Mucosa of rectum (tissue), 2 donors: Measurements from ENCODE around the gene PPM1L.
A peak's percentile ranks its signal among the peaks of the same experiment; 100 is the strongest.
"Not testable (repeated sequence)": the region's sequence is repeated elsewhere in the genome, so short reads cannot be mapped to it uniquely, and the experiment has no call there.

Experiments used
- H3K27ac ChIP-seq, 2 donors: one replicate each; pipeline ENCODE4 v1.7.0; 2013; ENCODE audit warnings: inconsistent platforms in 2 of 2, low read depth in 2 of 2, low read length in 2 of 2
- H3K27me3 ChIP-seq, 2 donors: one replicate each; pipeline ENCODE4 v1.7.0; 2013; ENCODE audit warnings: low read length in 2 of 2; ENCODE audit not compliant: control insufficient read depth in 2 of 2, insufficient read depth in 2 of 2
- H3K36me3 ChIP-seq, 2 donors: one replicate each; pipeline ENCODE4 v1.7.0; 2013; ENCODE audit warnings: low read length in 2 of 2; ENCODE audit not compliant: control insufficient read depth in 2 of 2, insufficient read depth in 2 of 2
- H3K4me1 ChIP-seq, 2 donors: one replicate each; pipeline ENCODE4 v1.7.0; 2013; ENCODE audit warnings: low read length in 2 of 2, mild to moderate bottlenecking in 1 of 2; ENCODE audit not compliant: control insufficient read depth in 2 of 2, insufficient read depth in 2 of 2
- H3K4me3 ChIP-seq, 2 donors: one replicate each; pipeline ENCODE4 v1.7.0; 2013; ENCODE audit warnings: low read length in 2 of 2
- H3K9ac ChIP-seq, 2 donors: one replicate each; pipeline ENCODE4 v1.7.0; 2013; ENCODE audit warnings: low read length in 2 of 2, low read depth in 1 of 2, mild to moderate bottlenecking in 1 of 2
- H3K9me3 ChIP-seq, 2 donors: one replicate each; pipeline ENCODE4 v1.7.0; 2013; ENCODE audit warnings: low read length in 2 of 2; ENCODE audit not compliant: control insufficient read depth in 2 of 2
- donor health status: healthy.
- donor health status: Normal muscosa, but diverticular disease.

The PPM1L gene

GRCh38 chr3:160755776-160756304 is at the start of gene PPM1L:
PPM1L (plus strand) TSS chr3:160756231.
- H3K27ac ChIP-seq, result peak within 1 kb of the TSS; percentile 92 to 95
- peak within 1 kb of the TSS; percentile 83 to 84 for H3K4me3 ChIP-seq
- H3K27me3 ChIP-seq, result peaks cover 0 to 2% of the 10 kb centered on the region in 2 donors
- H3K9me3 ChIP-seq, result no peaks in the 10 kb centered on the region
- H3K4me1 ChIP-seq, result peaks cover 15 to 21% of the 10 kb centered on the region in 2 donors
- no peaks in the 10 kb centered on the region for H3K36me3 ChIP-seq
- peak within 1 kb of the TSS; percentile 78 to 85 for H3K9ac ChIP-seq

DNA sequence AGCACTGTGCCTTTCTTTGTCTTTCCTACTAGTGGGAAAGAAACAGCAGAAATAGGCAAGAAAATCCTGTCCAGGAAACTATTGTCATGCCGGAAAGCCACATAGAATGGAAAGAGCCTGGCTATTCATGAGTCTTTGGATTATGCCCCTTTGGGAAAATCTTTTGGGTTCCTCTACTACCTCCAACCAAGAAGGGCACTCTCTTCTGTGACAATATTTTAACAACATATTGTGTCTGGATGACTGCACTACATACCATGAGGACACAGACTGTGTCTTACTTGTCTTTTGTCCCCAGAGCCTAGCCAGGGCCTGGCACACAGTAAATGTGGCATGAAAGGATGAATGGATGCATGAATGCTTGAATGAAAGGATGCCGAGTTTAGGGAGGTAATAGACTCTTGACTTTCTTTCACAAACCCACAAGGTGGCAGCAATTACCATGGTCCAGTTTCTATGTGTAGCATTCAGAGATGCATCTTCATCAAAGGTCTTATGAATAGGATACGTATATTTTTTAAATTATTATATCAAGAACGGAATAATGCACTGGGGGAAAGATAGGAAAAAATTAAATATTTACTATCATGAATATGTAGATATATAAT is 48.7 kb upstream of the PPM1L start:
- Histone ChIP-seq H3K27me3 (no peaks in the 10 kb centered on the region), H3K9ac (no peak overlapping the region), H3K36me3 (no peaks in the 10 kb centered on the region), H3K4me3 (no peak overlapping the region), H3K4me1 (no peaks in the 10 kb centered on the region), H3K27ac (no peak overlapping the region), H3K9me3 (no peaks in the 10 kb centered on the region)

- no peak overlapping the region for H3K4me3 ChIP-seq
- H3K27me3 ChIP-seq, result no peaks in the 10 kb centered on the region
- no peaks in the 10 kb centered on the region for H3K4me1 ChIP-seq
- no peak overlapping the region for H3K9ac ChIP-seq
- no peak overlapping the region for H3K27ac ChIP-seq
- H3K36me3 ChIP-seq, result no peaks in the 10 kb centered on the region
- no peaks in the 10 kb centered on the region for H3K9me3 ChIP-seq
These were observed 46.4 kb upstream of the PPM1L start for GRCh38 chr3:160709477-160710182.

DNA sequence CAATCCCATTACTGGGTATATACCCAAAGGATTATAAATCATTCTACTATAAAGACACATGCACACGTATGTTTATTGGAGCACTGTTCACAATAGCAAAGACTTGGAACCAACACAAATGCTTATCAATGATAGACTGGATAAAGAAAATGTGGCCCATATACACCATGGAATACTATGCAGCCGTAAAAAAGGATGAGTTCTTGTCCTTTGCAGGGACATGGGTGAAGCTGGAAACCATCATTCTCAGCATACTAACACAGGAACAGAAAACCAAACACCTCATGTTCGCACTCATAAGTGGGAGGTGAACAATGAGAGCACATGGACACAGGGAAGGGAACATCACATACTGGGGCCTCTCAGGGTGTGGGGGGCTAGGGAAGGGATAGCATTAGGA is 42.9 kb upstream of the PPM1L start:
- not testable (repeated sequence) for H3K4me3 ChIP-seq, H3K9me3 ChIP-seq, H3K27ac ChIP-seq, H3K36me3 ChIP-seq, H3K4me1 ChIP-seq, H3K27me3 ChIP-seq, H3K9ac ChIP-seq

DNA sequence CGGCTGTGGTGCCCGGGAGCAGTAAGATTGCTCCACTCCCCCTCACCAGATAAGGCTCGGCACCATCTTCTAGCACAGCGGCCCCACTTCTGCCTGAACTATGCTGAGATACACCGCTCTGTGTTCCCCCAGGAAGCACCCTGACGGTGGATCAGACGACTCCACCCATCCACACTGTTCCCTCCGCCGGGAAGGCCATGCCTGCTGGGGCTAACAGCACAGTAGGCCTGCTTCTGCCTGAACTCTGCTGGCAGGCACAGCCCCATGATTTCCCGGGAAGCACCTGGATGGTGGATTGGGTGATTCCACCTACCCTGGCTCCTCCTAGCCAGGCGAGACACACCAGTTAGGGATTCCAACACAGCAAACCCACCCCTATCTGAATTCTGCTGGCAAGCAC is 36.3 kb upstream of the PPM1L start:
- no peaks in the 10 kb centered on the region for H3K9me3 ChIP-seq
- no peak overlapping the region for H3K9ac ChIP-seq
- H3K4me3 ChIP-seq, result no peak overlapping the region
- no peak overlapping the region for H3K27ac ChIP-seq
- H3K36me3 ChIP-seq, result no peaks in the 10 kb centered on the region
- no peaks in the 10 kb centered on the region for H3K27me3 ChIP-seq
- no peaks in the 10 kb centered on the region for H3K4me1 ChIP-seq

DNA sequence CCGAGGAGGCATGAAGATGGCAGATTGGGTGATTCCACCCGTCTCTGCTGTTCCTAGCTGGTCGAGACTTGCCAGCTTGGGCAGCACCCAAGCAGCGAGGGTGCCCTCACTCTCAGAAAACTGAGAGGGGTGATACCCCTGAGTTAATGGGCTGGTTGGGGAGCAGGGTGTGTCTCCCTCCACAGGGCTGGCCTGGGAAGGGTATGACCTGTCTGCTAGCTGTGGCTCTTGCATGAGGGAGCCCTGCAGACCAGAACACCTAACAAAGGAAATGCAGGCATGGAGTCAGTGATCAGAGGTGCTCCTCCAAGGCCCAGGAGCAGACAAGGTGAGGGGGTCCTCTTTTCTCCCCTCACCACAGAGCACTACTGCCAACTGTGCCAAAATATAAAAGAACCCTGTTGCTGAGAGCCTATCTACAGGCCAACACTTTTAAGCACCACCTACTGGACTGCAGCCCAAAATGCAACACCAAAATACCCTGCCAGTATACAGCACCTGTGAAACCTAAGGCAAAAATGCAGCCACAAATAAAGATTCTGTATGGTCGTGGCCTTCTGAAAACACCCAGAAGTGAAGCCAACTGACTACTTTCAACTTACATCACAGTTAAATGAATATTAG is 35.8 kb upstream of the PPM1L start:
- Histone ChIP-seq H3K9me3 (no peaks in the 10 kb centered on the region), H3K27ac (no peak overlapping the region), H3K9ac (no peak overlapping the region), H3K36me3 (no peaks in the 10 kb centered on the region), H3K27me3 (no peaks in the 10 kb centered on the region), H3K4me3 (no peak overlapping the region), H3K4me1 (no peaks in the 10 kb centered on the region)

DNA sequence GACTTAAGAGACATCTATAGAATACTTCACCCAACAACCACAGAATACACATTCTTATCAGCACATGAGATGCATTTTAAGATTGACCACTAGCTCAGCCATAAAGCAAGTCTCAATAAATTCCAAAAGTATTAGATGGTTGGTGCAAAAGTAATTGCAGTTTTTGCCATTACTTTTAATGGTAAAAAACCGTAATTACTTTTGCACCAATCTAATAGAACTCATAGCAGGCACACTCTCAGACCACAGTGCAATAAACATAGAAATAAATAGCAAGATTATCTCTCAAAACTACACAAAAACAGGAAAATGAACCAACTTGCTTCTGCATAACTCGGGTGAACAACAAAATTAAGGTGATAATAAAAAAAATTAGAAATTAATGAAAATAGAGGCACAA is 33.7 kb upstream of the PPM1L start:
- no peaks in the 10 kb centered on the region for H3K36me3 ChIP-seq
- H3K4me1 ChIP-seq, result no peaks in the 10 kb centered on the region
- H3K27me3 ChIP-seq, result no peaks in the 10 kb centered on the region
- no peak overlapping the region for H3K9ac ChIP-seq
- H3K9me3 ChIP-seq, result no peaks in the 10 kb centered on the region
- H3K4me3 ChIP-seq, result no peak overlapping the region
- H3K27ac ChIP-seq, result no peak overlapping the region

DNA sequence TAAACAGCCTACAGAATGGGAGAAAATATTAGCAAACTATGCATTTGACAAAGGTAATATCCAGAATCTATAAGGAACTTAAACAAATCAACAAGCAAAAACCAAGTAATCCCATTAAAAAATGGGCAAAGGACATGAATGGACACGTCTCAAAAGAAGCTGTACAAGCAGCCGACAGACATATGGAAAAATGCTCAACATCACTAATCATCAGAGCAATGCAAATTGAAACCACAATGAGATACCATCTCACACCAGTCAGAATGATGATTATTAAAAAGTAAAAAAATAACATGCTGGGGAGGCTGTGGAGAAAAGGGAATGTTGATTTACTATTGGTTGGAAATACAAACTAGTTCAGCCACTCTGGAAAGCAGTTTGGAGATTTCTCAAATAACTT is 30.7 kb upstream of the PPM1L start:
- no peaks in the 10 kb centered on the region for H3K36me3 ChIP-seq
- H3K9ac ChIP-seq, result no peak overlapping the region
- H3K4me1 ChIP-seq, result no peaks in the 10 kb centered on the region
- H3K27me3 ChIP-seq, result no peaks in the 10 kb centered on the region
- H3K9me3 ChIP-seq, result no peaks in the 10 kb centered on the region
- no peak overlapping the region for H3K4me3 ChIP-seq
- no peak overlapping the region for H3K27ac ChIP-seq

DNA sequence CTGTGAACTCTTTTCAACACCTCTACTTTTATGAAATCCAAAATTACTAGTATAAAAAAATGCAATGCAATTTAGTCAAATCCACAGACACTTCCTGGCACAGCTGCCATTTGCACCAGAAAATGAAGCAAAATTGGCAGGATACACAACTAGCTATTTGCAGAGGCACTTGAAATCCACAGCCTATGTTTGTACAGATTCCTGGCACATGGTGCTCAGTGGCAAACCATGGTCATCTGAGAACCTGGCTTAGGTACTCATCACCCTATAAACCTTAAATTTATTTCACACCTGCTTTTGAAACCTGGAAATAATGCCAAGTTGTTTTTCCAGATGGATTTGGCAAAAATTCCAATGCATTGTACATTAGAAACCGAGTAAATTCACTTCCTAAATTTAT is 20.2 kb upstream of the PPM1L start:
- Histone ChIP-seq H3K9me3 (no peaks in the 10 kb centered on the region), H3K9ac (no peak overlapping the region), H3K4me1 (no peaks in the 10 kb centered on the region), H3K27ac (no peak overlapping the region), H3K36me3 (no peaks in the 10 kb centered on the region), H3K4me3 (no peak overlapping the region), H3K27me3 (no peaks in the 10 kb centered on the region)

DNA sequence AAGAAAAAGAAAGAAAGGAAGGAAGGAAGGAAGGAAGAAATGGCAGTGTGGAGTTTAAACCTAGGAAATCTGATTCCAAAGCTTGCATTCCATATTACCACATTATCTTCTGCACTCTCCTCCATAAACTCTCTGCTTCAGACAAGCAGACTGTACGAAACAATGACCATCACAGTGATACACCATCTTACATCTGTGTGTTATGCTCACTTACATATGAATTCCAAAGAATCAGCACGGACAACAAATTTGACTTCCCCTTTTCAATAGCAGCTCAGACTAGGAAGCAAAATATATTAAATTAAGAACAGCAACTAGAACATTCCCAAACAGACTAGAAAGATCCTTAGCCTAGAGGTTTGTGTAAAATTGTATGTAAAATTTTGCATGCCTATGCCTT is 18.0 kb upstream of the PPM1L start:
- Histone ChIP-seq H3K9me3 (no peaks in the 10 kb centered on the region), H3K27me3 (no peaks in the 10 kb centered on the region), H3K4me1 (no peaks in the 10 kb centered on the region), H3K4me3 (no peak overlapping the region), H3K9ac (no peak overlapping the region), H3K36me3 (no peaks in the 10 kb centered on the region), H3K27ac (no peak overlapping the region)
